Sigmoid colon (tissue), 4 donors: ENCODE results near the gene ATP11B.

Experiments
- POLR2AphosphoS5 ChIP-seq, 4 donors: sonication (generic); formaldehyde crosslinking; IDR thresholded peaks; one replicate each; pipeline ENCODE4 v1.6.1; 2017; ENCODE audit warnings: antibody characterized with exemption in 4 of 4
- TF ChIP-seq, protein P1 (sequence below), 4 experiments: fragments of 450-650 bp in 3 of 4; fragments of 200-600 bp in 1 of 4; IDR thresholded peaks; one replicate each; pipeline ENCODE4 v1.5.1; 2016 to 2019; ENCODE audit warnings: antibody characterized with exemption in 4 of 4, mild to moderate bottlenecking in 3 of 4, moderate library complexity in 2 of 4

DNA sequence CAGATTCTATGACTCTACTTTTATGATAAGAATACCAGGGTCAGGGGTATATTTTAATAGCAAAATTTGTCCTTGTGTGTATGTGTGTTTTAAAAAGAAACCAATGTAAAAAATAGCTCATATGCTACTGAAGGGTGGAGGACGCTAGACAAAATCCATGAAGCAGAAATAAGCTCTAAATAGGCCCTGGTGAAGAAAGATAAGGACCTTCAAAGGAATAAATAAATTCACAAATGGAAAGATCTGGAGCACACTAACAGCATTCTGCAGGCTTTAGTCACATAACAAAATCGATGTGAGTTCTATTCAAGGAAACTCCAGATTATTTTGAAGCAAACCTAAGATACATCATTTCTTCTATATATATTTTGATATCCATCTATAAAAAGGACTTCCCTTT lies 27.2 kb upstream of the ATP11B start:
- TF ChIP-seq, protein P1, sequence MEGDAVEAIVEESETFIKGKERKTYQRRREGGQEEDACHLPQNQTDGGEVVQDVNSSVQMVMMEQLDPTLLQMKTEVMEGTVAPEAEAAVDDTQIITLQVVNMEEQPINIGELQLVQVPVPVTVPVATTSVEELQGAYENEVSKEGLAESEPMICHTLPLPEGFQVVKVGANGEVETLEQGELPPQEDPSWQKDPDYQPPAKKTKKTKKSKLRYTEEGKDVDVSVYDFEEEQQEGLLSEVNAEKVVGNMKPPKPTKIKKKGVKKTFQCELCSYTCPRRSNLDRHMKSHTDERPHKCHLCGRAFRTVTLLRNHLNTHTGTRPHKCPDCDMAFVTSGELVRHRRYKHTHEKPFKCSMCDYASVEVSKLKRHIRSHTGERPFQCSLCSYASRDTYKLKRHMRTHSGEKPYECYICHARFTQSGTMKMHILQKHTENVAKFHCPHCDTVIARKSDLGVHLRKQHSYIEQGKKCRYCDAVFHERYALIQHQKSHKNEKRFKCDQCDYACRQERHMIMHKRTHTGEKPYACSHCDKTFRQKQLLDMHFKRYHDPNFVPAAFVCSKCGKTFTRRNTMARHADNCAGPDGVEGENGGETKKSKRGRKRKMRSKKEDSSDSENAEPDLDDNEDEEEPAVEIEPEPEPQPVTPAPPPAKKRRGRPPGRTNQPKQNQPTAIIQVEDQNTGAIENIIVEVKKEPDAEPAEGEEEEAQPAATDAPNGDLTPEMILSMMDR (IDR thresholded peaks at IDR 0.05) = no peak
- no peak for TF ChIP-seq POLR2AphosphoS5 (IDR thresholded peaks at IDR 0.05)
